A549 (cell line): ENCODE results near the gene ADARB1.

Experiments
- BCL3 ChIP-seq: fragments of >200 bp; sonication (Bioruptor Twin); formaldehyde crosslinking; IDR thresholded peaks from 3 replicates; pipeline ENCODE4 v1.6.1; 2016
- CHD2 ChIP-seq: fragments of 150-350 bp; IDR thresholded peaks from 2 replicates; pipeline ENCODE4 v1.6.1; 2014; ENCODE audit warnings: low read length; ENCODE audit not compliant: partially characterized antibody
- CTCF ChIP-seq: fragments of >200 bp; sonication (Bioruptor Twin); formaldehyde crosslinking; IDR thresholded peaks from 3 replicates; pipeline ENCODE4 v1.5.1; 2016
- ELK1 ChIP-seq: fragments of 150-350 bp; IDR thresholded peaks from 2 replicates; pipeline ENCODE4 v1.6.1; 2014; ENCODE audit warnings: low read depth, mild to moderate bottlenecking, low read length
- HMGXB4 ChIP-seq: fragments of 250-450 bp; sonication (Bioruptor Pico); IDR thresholded peaks from 2 replicates; pipeline ENCODE4 v1.5.0; 2021; ENCODE audit warnings: mild to moderate bottlenecking, moderate library complexity, borderline replicate concordance
- MAZ ChIP-seq: fragments of 150-350 bp; IDR thresholded peaks from 2 replicates; pipeline ENCODE4 v1.6.1; 2014; ENCODE audit warnings: antibody characterized with exemption, low read depth, low read length, borderline replicate concordance
- NFE2L2 ChIP-seq: fragments of 150-350 bp; conservative IDR thresholded peaks from 2 replicates; pipeline ENCODE4 v1.6.1; 2014; ENCODE audit warnings: low read length
- RAD21 ChIP-seq, 2 experiments: fragments of >200 bp in 1 of 2; sonication (Bioruptor Twin) in 1 of 2; formaldehyde crosslinking in 1 of 2; IDR thresholded peaks in 1 of 2; conservative IDR thresholded peaks in 1 of 2; 2 replicates in 1 of 2; 3 replicates in 1 of 2; pipeline ENCODE4 v1.6.1; 2012 to 2018; ENCODE audit warnings: inconsistent platforms in 1 of 2
- RARB ChIP-seq: fragments of 250-450 bp; sonication (Bioruptor Pico); IDR thresholded peaks from 2 replicates; pipeline ENCODE4 v1.8.0; 2021; ENCODE audit warnings: mild to moderate bottlenecking, moderate library complexity

GRCh38 chr21:45123440-45123839, 49.1 kb downstream of the ADARB1 start:
- TF ChIP-seq CTCF (no peak), HMGXB4 (no peak), NFE2L2 (no peak), RAD21 (conservative IDR thresholded peaks at IDR 0.05 in 1 of 2, IDR thresholded peaks at IDR 0.05 in 1 of 2) (no peak), ELK1 (no peak), RARB (CRISPR knock-in tag) (no peak), BCL3 (no peak), CHD2 (no peak), MAZ (no peak)
